GM23338 (cell line): ENCODE data around the gene PGBD5. TPM values are rescaled to one million over a fixed set of nuclear protein-coding genes. Genes with fewer than 3 reads are reported as not detected.
A peak's percentile ranks its signal among the peaks of the same experiment; 100 is the strongest.

Experiments used
- ATAC-seq: fragments of 200-7000 bp; cut with Tn5 transposase; 3 replicates; pipeline ENCODE4 v1.9.1; 2020
- DNase-seq: peaks from one replicate; pipeline ENCODE4 v3.0.0-alpha.2; 2015; ENCODE audit warnings: low spot score
- H2AFZ ChIP-seq: fragments of 200-600 bp; sonication (generic); 2 replicates; pipeline ENCODE4 v1.8.0; 2016; ENCODE audit warnings: antibody characterized with exemption, mild to moderate bottlenecking, moderate library complexity
- H3F3A ChIP-seq: fragments of 200-600 bp; sonication (generic); replicated peaks from 2 replicates; pipeline ENCODE4 v1.8.0; 2017; ENCODE audit warnings: antibody characterized with exemption, mixed run types, low read depth
- H3K27ac ChIP-seq: fragments of 200-600 bp; sonication (generic); 2 replicates; pipeline ENCODE4 v1.6.1; 2016; ENCODE audit warnings: low read depth
- H3K27me3 ChIP-seq: fragments of 200-600 bp; sonication (generic); 2 replicates; pipeline ENCODE4 v1.8.0; 2016; ENCODE audit warnings: mild to moderate bottlenecking, mixed run types, moderate library complexity; ENCODE audit not compliant: insufficient read depth
- H3K36me3 ChIP-seq: fragments of 200-600 bp; sonication (generic); 2 replicates; pipeline ENCODE4 v1.8.0; 2016; ENCODE audit warnings: mild to moderate bottlenecking; ENCODE audit not compliant: insufficient read depth
- H3K4me1 ChIP-seq: fragments of 200-600 bp; sonication (generic); 2 replicates; pipeline ENCODE4 v1.8.0; 2016; ENCODE audit warnings: mild to moderate bottlenecking, moderate library complexity; ENCODE audit not compliant: insufficient read depth
- H3K4me2 ChIP-seq: fragments of 200-600 bp; sonication (generic); 2 replicates; pipeline ENCODE4 v1.7.1; 2017; ENCODE audit warnings: mixed run types
- H3K4me3 ChIP-seq: fragments of 200-600 bp; sonication (generic); 2 replicates; pipeline ENCODE4 v1.6.1; 2016; ENCODE audit warnings: mixed run types
- H3K79me2 ChIP-seq: fragments of 200-600 bp; sonication (generic); replicated peaks from 2 replicates; pipeline ENCODE4 v1.8.0; 2017; ENCODE audit warnings: mild to moderate bottlenecking; ENCODE audit not compliant: insufficient read depth
- H3K9me2 ChIP-seq: fragments of 200-600 bp; sonication (generic); 2 replicates; pipeline ENCODE4 v1.8.0; 2017; ENCODE audit not compliant: insufficient read depth
- H4K20me1 ChIP-seq: fragments of 200-600 bp; sonication (generic); replicated peaks from 2 replicates; pipeline ENCODE4 v1.8.0; 2017; ENCODE audit warnings: mild to moderate bottlenecking; ENCODE audit not compliant: insufficient read depth
- H3K27ac Mint-ChIP-seq: 2 replicates; pipeline ENCODE4 v1.8.0; 2020; ENCODE audit warnings: inconsistent platforms, mild to moderate bottlenecking, moderate library complexity, mixed read lengths
- H3K27me3 Mint-ChIP-seq: 3 replicates; pipeline ENCODE4 v1.8.0; 2022; ENCODE audit warnings: low read depth, mild to moderate bottlenecking, moderate library complexity, mixed read lengths, inconsistent platforms; ENCODE audit not compliant: insufficient read depth, poor library complexity
- H3K36me3 Mint-ChIP-seq: 3 replicates; pipeline ENCODE4 v1.8.0; 2021; ENCODE audit warnings: low read depth, mild to moderate bottlenecking, inconsistent platforms, moderate library complexity, mixed read lengths
- H3K4me1 Mint-ChIP-seq: 3 replicates; pipeline ENCODE4 v1.8.0; 2020; ENCODE audit warnings: mild to moderate bottlenecking, inconsistent platforms, mixed read lengths
- H3K4me3 Mint-ChIP-seq: 3 replicates; pipeline ENCODE4 v1.8.0; 2021; ENCODE audit warnings: moderate library complexity, mild to moderate bottlenecking, inconsistent platforms, mixed read lengths
- H3K9me3 Mint-ChIP-seq: 3 replicates; pipeline ENCODE4 v1.8.0; 2020; ENCODE audit warnings: moderate library complexity, mild to moderate bottlenecking, inconsistent platforms, mixed read lengths
- CREB1 ChIP-seq: fragments of 250-450 bp; sonication (Bioruptor Pico); IDR thresholded peaks from 2 replicates; pipeline ENCODE4 v1.5.0; 2020; ENCODE audit warnings: low read depth, mild to moderate bottlenecking, moderate library complexity
- CTCF ChIP-seq, 2 experiments: fragments of 200-600 bp in 1 of 2; sonication (generic) in 1 of 2; conservative IDR thresholded peaks; 2 replicates each; pipeline versions ENCODE4 v1.5.1 to v1.6.1; 2016 to 2017; ENCODE audit warnings: antibody characterized with exemption in 2 of 2, low read depth in 2 of 2, mild to moderate bottlenecking in 2 of 2, moderate library complexity in 1 of 2
- EZH2 ChIP-seq: fragments of 200-600 bp; sonication (generic); IDR thresholded peaks from one replicate; pipeline ENCODE4 v1.8.0; 2017; ENCODE audit warnings: antibody characterized with exemption, mild to moderate bottlenecking, low read depth; ENCODE audit not compliant: unreplicated experiment
- EZH2phosphoT487 ChIP-seq: fragments of 200-600 bp; sonication (generic); IDR thresholded peaks from one replicate; pipeline ENCODE4 v1.8.1; 2018; ENCODE audit warnings: antibody characterized with exemption; ENCODE audit not compliant: unreplicated experiment
- JUNB ChIP-seq: IDR thresholded peaks from one replicate; pipeline ENCODE4 v1.6.1; 2016; ENCODE audit warnings: antibody characterized with exemption; ENCODE audit not compliant: unreplicated experiment
- POLR2AphosphoS5 ChIP-seq: IDR thresholded peaks from 2 replicates; pipeline ENCODE4 v1.6.1; 2016; ENCODE audit warnings: antibody characterized with exemption, low read depth
- STAT1 ChIP-seq: IDR thresholded peaks from one replicate; pipeline ENCODE4 v1.6.1; 2016; ENCODE audit warnings: antibody characterized with exemption; ENCODE audit not compliant: unreplicated experiment
- ZNF114 ChIP-seq: fragments of 250-450 bp; sonication (Bioruptor Pico); IDR thresholded peaks from 2 replicates; pipeline ENCODE4 v1.5.0; 2020; ENCODE audit warnings: mild to moderate bottlenecking, moderate library complexity
- ZNF331 ChIP-seq: fragments of 250-450 bp; sonication (Bioruptor Pico); IDR thresholded peaks from 2 replicates; pipeline ENCODE4 v1.5.0; 2020; ENCODE audit warnings: low read depth, mild to moderate bottlenecking, moderate library complexity
- ZNF462 ChIP-seq: fragments of 250-450 bp; sonication (Bioruptor Pico); IDR thresholded peaks from 2 replicates; pipeline ENCODE4 v1.5.0; 2020; ENCODE audit warnings: mild to moderate bottlenecking, moderate library complexity
- polyA plus RNA-seq: library from polyadenylated mRNA; unstranded; fragments of >200 nt; fragmentation: Nextera tagmentation; extraction: Ambion mirVana; gene quantifications from 2 replicates; pipeline ENCODE4 v1.2.1, GENCODE V29; 2016
- total RNA-seq: library from RNA; depleted of rRNA; stranded (reverse); fragments of >200 nt; shearing (Covaris generic); gene quantifications from 2 replicates; pipeline ENCODE4 v1.2.3, GENCODE V29; 2014
- TF ChIP-seq, protein P1 (sequence below): IDR thresholded peaks from 2 replicates; pipeline ENCODE4 v1.6.1; 2016; ENCODE audit warnings: antibody characterized with exemption

Gene PGBD5
- total and polyA plus RNA-seq, 2 experiments from 2014 or later, result 3.4 to 16.6 TPM

DNA sequence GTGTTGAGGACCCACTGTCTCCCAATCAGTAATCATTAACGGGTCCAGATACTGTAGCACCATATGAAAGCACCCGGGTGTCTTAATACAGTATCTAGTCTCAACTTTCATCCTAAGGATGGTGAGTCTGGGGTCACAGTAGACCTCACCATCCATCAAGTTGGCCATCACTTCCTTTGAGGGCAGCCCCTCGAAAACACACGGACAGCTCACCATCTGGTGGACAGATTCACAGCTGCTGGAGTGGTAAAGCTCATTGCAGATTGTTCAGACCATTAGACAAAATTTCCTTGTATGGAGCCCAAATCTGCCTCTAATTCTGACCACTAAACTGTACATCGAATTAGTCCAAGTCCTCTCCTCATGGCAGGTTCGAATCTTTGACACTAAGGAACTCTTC is 123.1 kb downstream of the PGBD5 start:
- H3K79me2 ChIP-seq, result no peaks in the 10 kb centered on the region
- H3K27me3 ChIP-seq, result no peaks in the 10 kb centered on the region
- Mint-ChIP-seq H3K27me3 (peaks cover 11% of the 10 kb centered on the region), H3K27ac (no peak overlapping the region), H3K36me3 (no peaks in the 10 kb centered on the region), H3K4me3 (no peak overlapping the region), H3K9me3 (no peaks in the 10 kb centered on the region), H3K4me1 (peaks cover 8% of the 10 kb centered on the region; the same call in 2 of the 3 replicates)
- no peak overlapping the region for H3K4me3 ChIP-seq
- H3K27ac ChIP-seq, result no peak overlapping the region
- ATAC-seq (no peak), DNase-seq (no peak)
- H3F3A ChIP-seq, result no peaks in the 10 kb centered on the region
- H2AFZ ChIP-seq, result no peak overlapping the region
- H3K9me2 ChIP-seq, result no peaks in the 10 kb centered on the region
- no peaks in the 10 kb centered on the region for H3K36me3 ChIP-seq
- no peaks in the 10 kb centered on the region for H4K20me1 ChIP-seq
- TF ChIP-seq CTCF (conservative IDR thresholded peaks at IDR 0.05; ENCODE audit: low read depth in 2 of 2), result peak in 1 of 2 experiments; percentile 46; a peak in 3 of 4 replicates
- no peak for TF ChIP-seq EZH2phosphoT487
- H3K4me2 ChIP-seq, result no peak overlapping the region
- no peaks in the 10 kb centered on the region for H3K4me1 ChIP-seq

- no peaks in the 10 kb centered on the region for H3K9me3 Mint-ChIP-seq
- H3K79me2 ChIP-seq, result no peaks in the 10 kb centered on the region
- H3K36me3 ChIP-seq, result no peaks in the 10 kb centered on the region
- H3K27me3 Mint-ChIP-seq, result peaks cover 9% of the 10 kb centered on the region
- H3K27me3 ChIP-seq, result no peaks in the 10 kb centered on the region
- no peak overlapping the region for H3K4me2 ChIP-seq
- no peaks in the 10 kb centered on the region for H3K9me2 ChIP-seq
- no peak overlapping the region for H3K27ac Mint-ChIP-seq
- no peak overlapping the region for H2AFZ ChIP-seq
- H3K27ac ChIP-seq, result no peak overlapping the region
- no peaks in the 10 kb centered on the region for H3F3A ChIP-seq
- no peaks in the 10 kb centered on the region for H3K36me3 Mint-ChIP-seq
- no peak for DNase-seq
- no peaks in the 10 kb centered on the region for H4K20me1 ChIP-seq
- H3K4me1 Mint-ChIP-seq, result no peaks in the 10 kb centered on the region
- H3K4me3 ChIP-seq, result no peak overlapping the region
- no peak overlapping the region for H3K4me3 Mint-ChIP-seq
- no peak for ATAC-seq
- no peaks in the 10 kb centered on the region for H3K4me1 ChIP-seq
- TF ChIP-seq JUNB, result no peak
- TF ChIP-seq, protein P1, sequence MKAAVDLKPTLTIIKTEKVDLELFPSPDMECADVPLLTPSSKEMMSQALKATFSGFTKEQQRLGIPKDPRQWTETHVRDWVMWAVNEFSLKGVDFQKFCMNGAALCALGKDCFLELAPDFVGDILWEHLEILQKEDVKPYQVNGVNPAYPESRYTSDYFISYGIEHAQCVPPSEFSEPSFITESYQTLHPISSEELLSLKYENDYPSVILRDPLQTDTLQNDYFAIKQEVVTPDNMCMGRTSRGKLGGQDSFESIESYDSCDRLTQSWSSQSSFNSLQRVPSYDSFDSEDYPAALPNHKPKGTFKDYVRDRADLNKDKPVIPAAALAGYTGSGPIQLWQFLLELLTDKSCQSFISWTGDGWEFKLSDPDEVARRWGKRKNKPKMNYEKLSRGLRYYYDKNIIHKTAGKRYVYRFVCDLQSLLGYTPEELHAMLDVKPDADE, result no peak
- no peak for TF ChIP-seq CTCF (conservative IDR thresholded peaks at IDR 0.05; ENCODE audit: low read depth in 2 of 2)
- TF ChIP-seq ZNF331 (CRISPR knock-in tag), result no peak
- TF ChIP-seq CREB1, result no peak
- TF ChIP-seq STAT1, result no peak
- TF ChIP-seq ZNF114 (CRISPR knock-in tag), result no peak
- TF ChIP-seq POLR2AphosphoS5, result no peak
- no peak for TF ChIP-seq ZNF462
- TF ChIP-seq EZH2phosphoT487, result no peak
- no peak for TF ChIP-seq EZH2
Measured at GRCh38 chr1:230301822-230302221, 124.3 kb downstream of the PGBD5 start.
